HCT116 (cell line): ENCODE data around the gene CACNG1. TPM values are rescaled to one million over a fixed set of nuclear protein-coding genes. Genes with fewer than 3 reads are reported as not detected.
A peak's percentile ranks its signal among the peaks of the same experiment; 100 is the strongest.

Experiments used
- ATAC-seq: fragments of 200-7000 bp; cut with Tn5 transposase; 2 replicates; pipeline ENCODE4 v1.9.1; 2020; ENCODE audit warnings: mild to moderate bottlenecking, moderate library complexity
- BruUV-seq: library from RNA; stranded (reverse); fragments of 400-500 nt; replicated peaks from 2 replicates; lab custom pipeline; 2021; lab: Mats Ljungman, UMichigan
- CTCF ChIA-PET: fragments of 300-600 bp; sonication (Branson Sonifier 250); formaldehyde crosslinking; loops from one replicate; lab custom pipeline; 2021; ENCODE audit warnings: antibody characterized with exemption; lab: Charles Lee
- POLR2A ChIA-PET: fragments of 300-600, 350-600 bp; sonication (Branson Sonifier 250); formaldehyde crosslinking; loops from one replicate; lab custom pipeline; 2021; ENCODE audit warnings: antibody characterized with exemption; lab: Charles Lee
- RAD21 ChIA-PET, 2 experiments: fragments of 300-600 bp; sonication (Branson Sonifier 250); formaldehyde crosslinking; loops; one replicate each; lab custom pipeline; 2023; ENCODE audit warnings: low total read pairs in 2 of 2; ENCODE audit not compliant: uncharacterized antibody in 2 of 2, unreplicated experiment in 2 of 2, low non-redundant PET in 1 of 2; lab: Charles Lee
- DNase-seq: peaks from one replicate; pipeline ENCODE4 v3.0.0-alpha.2; 2010; ENCODE audit warnings: low read depth, low spot score
- H2AFZ ChIP-seq: fragments of 200-600 bp; shearing (Covaris generic), sonication (generic); 2 replicates; pipeline ENCODE4 v1.6.1; 2017; ENCODE audit warnings: low read depth, mixed run types, mixed read lengths, antibody characterized with exemption, low read length; ENCODE audit not compliant: poor library complexity, severe bottlenecking
- H3K27ac ChIP-seq: 2 replicates; pipeline ENCODE4 v1.5.1; 2012; ENCODE audit warnings: low read depth, low read length
- H3K27me3 ChIP-seq: fragments of 200-600 bp; sonication (generic); 2 replicates; pipeline ENCODE4 v1.6.1; 2016; ENCODE audit warnings: mixed run types, low read length, mixed read lengths; ENCODE audit not compliant: insufficient read depth
- H3K36me3 ChIP-seq, 2 experiments: fragments of 200-500 bp in 1 of 2; fragments of 200-600 bp in 1 of 2; sonication (Bioruptor generic) in 1 of 2; sonication (generic) in 1 of 2; 2 replicates each; pipeline versions ENCODE4 v1.5.1 to v1.6.1; 2014 to 2016; ENCODE audit warnings: low read length in 2 of 2, inconsistent platforms in 1 of 2, mixed read lengths in 1 of 2, mixed run types in 1 of 2; ENCODE audit not compliant: insufficient read depth in 2 of 2, control insufficient read depth in 1 of 2
- H3K4me1 ChIP-seq, 2 experiments: fragments of 200-600 bp in 1 of 2; sonication (generic) in 1 of 2; 2 replicates each; pipeline versions ENCODE4 v1.5.1 to v1.6.1; 2012 to 2017; ENCODE audit warnings: low read length in 2 of 2, inconsistent platforms in 1 of 2, mild to moderate bottlenecking in 1 of 2, mixed read lengths in 1 of 2, mixed run types in 1 of 2, moderate library complexity in 1 of 2; ENCODE audit not compliant: insufficient read depth in 2 of 2, control insufficient read depth in 1 of 2
- H3K4me2 ChIP-seq: fragments of 200-600 bp; sonication (generic); 2 replicates; pipeline ENCODE4 v1.6.1; 2017; ENCODE audit warnings: mixed run types, low read length, mixed read lengths
- H3K4me3 ChIP-seq, 2 experiments: fragments of 200-600 bp in 1 of 2; sonication (generic) in 1 of 2; replicated peaks in 1 of 2; 2 replicates each; pipeline ENCODE4 v1.5.1; 2011 to 2016; ENCODE audit warnings: low read length in 2 of 2, control low read depth in 1 of 2, low read depth in 1 of 2, mild to moderate bottlenecking in 1 of 2, mixed read lengths in 1 of 2, mixed run types in 1 of 2
- H3K79me2 ChIP-seq: fragments of 200-600 bp; sonication (generic); 2 replicates; pipeline ENCODE4 v1.6.1; 2017; ENCODE audit warnings: mild to moderate bottlenecking, mixed run types, low read length, moderate library complexity, mixed read lengths; ENCODE audit not compliant: insufficient read depth
- H3K9ac ChIP-seq: fragments of 200-600 bp; sonication (generic); 2 replicates; pipeline ENCODE4 v1.6.1; 2016; ENCODE audit warnings: low read length, mixed read lengths
- H3K9me2 ChIP-seq: fragments of 200-600 bp; sonication (generic), shearing (Covaris generic); 2 replicates; pipeline ENCODE4 v1.6.1; 2017; ENCODE audit warnings: mixed run types, mild to moderate bottlenecking, moderate library complexity; ENCODE audit not compliant: insufficient read depth
- H3K9me3 ChIP-seq, 2 experiments: fragments of 200-500 bp in 1 of 2; fragments of 200-600 bp in 1 of 2; sonication (Bioruptor generic) in 1 of 2; sonication (generic) in 1 of 2; 2 replicates each; pipeline ENCODE4 v1.6.1; 2014 to 2017; ENCODE audit warnings: low read length in 2 of 2, mixed read lengths in 2 of 2, inconsistent platforms in 1 of 2, low read depth in 1 of 2, mild to moderate bottlenecking in 1 of 2, mixed run types in 1 of 2, moderate library complexity in 1 of 2; ENCODE audit not compliant: control insufficient read depth in 1 of 2, insufficient read depth in 1 of 2
- H4K20me1 ChIP-seq: fragments of 200-600 bp; sonication (generic), shearing (Covaris generic); 2 replicates; pipeline ENCODE4 v1.6.1; 2017; ENCODE audit warnings: mixed run types, mild to moderate bottlenecking, moderate library complexity; ENCODE audit not compliant: insufficient read depth
- EGR1 ChIP-seq: IDR thresholded peaks from 2 replicates; pipeline ENCODE4 v1.6.1; 2012; ENCODE audit warnings: low read depth
- JUND ChIP-seq: IDR thresholded peaks from 2 replicates; pipeline ENCODE4 v1.6.1; 2012
- REST ChIP-seq: IDR thresholded peaks from 2 replicates; pipeline ENCODE4 v1.6.1; 2012; ENCODE audit warnings: low read depth
- SRF ChIP-seq: IDR thresholded peaks from 2 replicates; pipeline ENCODE4 v1.6.1; 2012; ENCODE audit warnings: low read depth
- ZNF274 ChIP-seq: fragments of 200-500 bp; sonication (Bioruptor generic); IDR thresholded peaks from 2 replicates; pipeline ENCODE4 v1.6.1; 2014; ENCODE audit warnings: mild to moderate bottlenecking, low read depth, low read length, inconsistent platforms
- intact Hi-C: fragments of 100-400 bp; cut with micrococcal nuclease; formaldehyde crosslinking; loops from 2 replicates; pipeline ENCODE4 v1.10.0; 2022
- total RNA-seq: library from RNA; stranded (reverse); gene quantifications from one replicate; pipeline ENCODE4 v1.2.1, GENCODE V29; 2021; ENCODE audit not compliant: unreplicated experiment

Gene CACNG1
- total RNA-seq, 1 experiment from 2014 or later = not detected

GRCh38 chr17:67021196-67021595 lies 23.2 kb upstream of the CACNG1 start:
- no peaks in the 10 kb centered on the region for H3K27me3 ChIP-seq
- no peak overlapping the region for H3K4me3 ChIP-seq
- 0 out of 2 replicates have a peak overlapping the region, but pooled peaks have one; percentile 17 for H3K4me2 ChIP-seq
- no peaks in the 10 kb centered on the region for H3K79me2 ChIP-seq
- POLR2A ChIA-PET = no interaction called here
- H4K20me1 ChIP-seq = no peaks in the 10 kb centered on the region
- no peaks in the 10 kb centered on the region for H3K9me3 ChIP-seq
- no peaks in the 10 kb centered on the region for H3K36me3 ChIP-seq
- no peak overlapping the region for H3K27ac ChIP-seq
- ATAC-seq (no peak), DNase-seq (no peak)
- no peak overlapping the region for H2AFZ ChIP-seq
- intact Hi-C loops = no loop called here
- H3K4me1 ChIP-seq = peaks cover 0 to 8% of the 10 kb centered on the region in 2 experiments; a peak in 2 of 4 replicates
- H3K9me2 ChIP-seq = no peaks in the 10 kb centered on the region
- CTCF ChIA-PET = no interaction called here
- H3K9ac ChIP-seq = no peak overlapping the region
- TF ChIP-seq EGR1 = no peak
- TF ChIP-seq JUND = no peak
- no peak for TF ChIP-seq REST
- TF ChIP-seq ZNF274 = no peak
- no peak for TF ChIP-seq SRF
- RAD21 ChIA-PET = no interaction called here
- no TSS peak for BruUV-seq
